GM12878 (cell line): ENCODE data around the gene SSBP3. TPM values are rescaled to one million over a fixed set of nuclear protein-coding genes. Genes with fewer than 3 reads are reported as not detected.

Experiments used
- ATAC-seq: fragments of 200-7000 bp; cut with Tn5 transposase; 3 replicates; pipeline ENCODE4 v1.9.1; 2020; ENCODE audit warnings: mild to moderate bottlenecking, moderate library complexity
- BruUV-seq: library from RNA; stranded (reverse); fragments of 400-500 nt; replicated peaks from 2 replicates; lab custom pipeline; 2021; lab: Mats Ljungman, UMichigan
- CTCF ChIA-PET: fragments of 300-600 bp; sonication (Branson Sonifier 250); formaldehyde crosslinking; extraction: SDS; loops from one replicate; lab custom pipeline; 2021; ENCODE audit warnings: inconsistent platforms; lab: Yijun Ruan, JAX
- POLR2A ChIA-PET: fragments of 350-600 bp; formaldehyde crosslinking; extraction: SDS; loops from one replicate; lab custom pipeline; 2021; ENCODE audit warnings: inconsistent platforms; lab: Charles Lee
- RAD21 ChIA-PET: fragments of 300-600 bp; sonication (Branson Sonifier 250); formaldehyde crosslinking; loops from one replicate; lab custom pipeline; 2023; ENCODE audit warnings: antibody characterized with exemption; ENCODE audit not compliant: unreplicated experiment; lab: Charles Lee
- SMC1A ChIA-PET: fragments of 300-600 bp; sonication (Branson Sonifier 250); formaldehyde crosslinking; loops from one replicate; lab custom pipeline; 2023; ENCODE audit not compliant: unreplicated experiment, uncharacterized antibody; lab: Charles Lee
- DNase-seq: peaks from one replicate; pipeline ENCODE4 v3.0.0-alpha.2; 2011; ENCODE audit warnings: low read depth, low spot score
- FAIRE-seq: peaks from 3 replicates; lab custom pipeline; 2011; peaks lifted over from hg19 to GRCh38; lab: Jason Lieb, UNC
- H2AFZ ChIP-seq: 2 replicates; pipeline ENCODE4 v1.6.0; 2011; ENCODE audit warnings: low read depth, low read length, control low read depth; ENCODE audit not compliant: control insufficient read depth
- H3K27ac ChIP-seq: 2 replicates; pipeline ENCODE4 v1.5.1; 2011; ENCODE audit warnings: control low read depth; ENCODE audit not compliant: control insufficient read depth, insufficient read depth
- H3K27me3 ChIP-seq, 2 experiments: replicated peaks in 1 of 2; 2 replicates each; pipeline versions ENCODE4 v1.6.0 to v1.6.1; 2011; ENCODE audit warnings: low read length in 1 of 2; ENCODE audit not compliant: control insufficient read depth in 2 of 2, insufficient read depth in 2 of 2
- H3K36me3 ChIP-seq, 2 experiments: 2 replicates each; pipeline ENCODE4 v1.5.1; 2011; ENCODE audit warnings: low read length in 1 of 2; ENCODE audit not compliant: control insufficient read depth in 2 of 2, insufficient read depth in 2 of 2
- H3K4me1 ChIP-seq: 2 replicates; pipeline ENCODE4 v1.6.1; 2011; ENCODE audit warnings: mild to moderate bottlenecking, low read length, moderate library complexity, mixed read lengths; ENCODE audit not compliant: control insufficient read depth, insufficient read depth
- H3K4me2 ChIP-seq: 2 replicates; pipeline ENCODE4 v1.6.0; 2011; ENCODE audit warnings: control low read depth; ENCODE audit not compliant: control insufficient read depth, insufficient read depth
- H3K4me3 ChIP-seq: fragments of 200-600 bp; sonication (generic); 2 replicates; pipeline ENCODE4 v1.5.1; 2016
- H3K79me2 ChIP-seq: 2 replicates; pipeline ENCODE4 v1.6.0; 2011; ENCODE audit warnings: low read length; ENCODE audit not compliant: control insufficient read depth, insufficient read depth
- H3K9ac ChIP-seq: 2 replicates; pipeline ENCODE4 v1.8.0; 2011; ENCODE audit warnings: low read length, control low read depth, mixed read lengths; ENCODE audit not compliant: control insufficient read depth, insufficient read depth
- H3K9me3 ChIP-seq: replicated peaks from 3 replicates; pipeline ENCODE4 v1.5.1; 2011; ENCODE audit warnings: mild to moderate bottlenecking, low read length; ENCODE audit not compliant: control insufficient read depth, insufficient read depth
- H4K20me1 ChIP-seq: 2 replicates; pipeline ENCODE4 v1.6.0; 2011; ENCODE audit not compliant: control insufficient read depth, insufficient read depth
- BMI1 ChIP-seq: fragments of 450-650 bp; IDR thresholded peaks from 2 replicates; pipeline ENCODE4 v1.6.1; 2016; ENCODE audit warnings: mild to moderate bottlenecking, moderate library complexity, borderline replicate concordance
- CREB1 ChIP-seq: IDR thresholded peaks from 2 replicates; pipeline ENCODE4 v1.6.1; 2012; ENCODE audit warnings: low read depth, mild to moderate bottlenecking, inconsistent platforms
- CTCF ChIP-seq, 3 experiments: IDR thresholded peaks in 2 of 3; conservative IDR thresholded peaks in 1 of 3; 2 replicates each; pipeline ENCODE4 v1.5.1; 2011; ENCODE audit warnings: low read depth in 3 of 3, low read length in 3 of 3, mild to moderate bottlenecking in 3 of 3, control low read depth in 2 of 3, moderate library complexity in 2 of 3, inconsistent platforms in 1 of 3, mixed read lengths in 1 of 3; ENCODE audit not compliant: control insufficient read depth in 2 of 3, insufficient read depth in 1 of 3; ENCODE audit errors: extremely low read depth in 1 of 3
- E4F1 ChIP-seq: fragments of 450-650 bp; IDR thresholded peaks from 2 replicates; pipeline ENCODE4 v1.6.1; 2018; ENCODE audit warnings: borderline replicate concordance, mild to moderate bottlenecking; ENCODE audit not compliant: partially characterized antibody
- ELK1 ChIP-seq: IDR thresholded peaks from 2 replicates; pipeline ENCODE4 v1.6.1; 2012; ENCODE audit warnings: low read depth, low read length, improper control_type of control experiment
- IKZF1 ChIP-seq: fragments of 450-650 bp; conservative IDR thresholded peaks from 2 replicates; pipeline ENCODE4 v1.6.1; 2017; ENCODE audit warnings: antibody characterized with exemption, mild to moderate bottlenecking
- MAX ChIP-seq: IDR thresholded peaks from 2 replicates; pipeline ENCODE4 v1.6.1; 2012; ENCODE audit warnings: low read depth, low read length, improper control_type of control experiment
- SIN3A ChIP-seq: IDR thresholded peaks from 2 replicates; pipeline ENCODE4 v1.6.1; 2012; ENCODE audit warnings: low read depth, low read length, improper control_type of control experiment
- ZBTB33 ChIP-seq: fragments of 450-650 bp; IDR thresholded peaks from 2 replicates; pipeline ENCODE4 v1.6.1; 2017; ENCODE audit warnings: mild to moderate bottlenecking
- ZNF592 ChIP-seq: fragments of 450-650 bp; IDR thresholded peaks from 2 replicates; pipeline ENCODE4 v1.6.1; 2017; ENCODE audit warnings: mild to moderate bottlenecking, moderate library complexity
- ZSCAN29 ChIP-seq: fragments of 450-650 bp; IDR thresholded peaks from 2 replicates; pipeline ENCODE4 v1.6.1; 2017; ENCODE audit warnings: mild to moderate bottlenecking, moderate library complexity
- WGBS: methylation state at CpG from one replicate; pipeline ENCODE4 v1.1.6; 2016; ENCODE audit warnings: low lambda C conversion rate; ENCODE audit not compliant: insufficient replicate concordance, insufficient coverage; ENCODE audit errors: missing lambda C conversion rate; 5-methylcytosine and 5-hydroxymethylcytosine counted together
- in situ Hi-C: fragments of 300-500 bp; cut with MboI; formaldehyde crosslinking; loops from 9 replicates; pipeline ENCODE4 v1.14.3; 2018; ENCODE audit warnings: mixed read lengths
- intact Hi-C: fragments of 100-400 bp; cut with micrococcal nuclease; formaldehyde crosslinking; loops from one replicate; pipeline ENCODE4 v1.14.2; 2022; ENCODE audit not compliant: unreplicated experiment
- polyA plus RNA-seq, 11 experiments: library from polyadenylated mRNA; depleted of rRNA in 4 of 11; unstranded in 6 of 11; stranded (reverse) in 5 of 11; fragments of >200 nt; fragmentation: Nextera tagmentation in 4 of 11; fragmentation: Illumina TruSeq in 1 of 11; extraction: Ambion mirVana in 4 of 11; extraction: Trizol in 1 of 11; gene quantifications; 1 replicate in 1 of 11; 2 replicates in 10 of 11; pipeline versions ENCODE4 v1.2.1 to v1.2.3, GENCODE V29; 2011 to 2016; ENCODE audit warnings: inconsistent platforms in 2 of 11, missing spikeins in 2 of 11, low read depth in 1 of 11
- total RNA-seq, 4 experiments: library from RNA; depleted of rRNA in 3 of 4; stranded (reverse); fragments of >200 nt in 3 of 4; fragmentation: Illumina TruSeq in 1 of 4; extraction: Trizol in 1 of 4; gene quantifications; 2 replicates each; pipeline versions ENCODE4 v1.2.1 to v1.2.3, GENCODE V29; 2013 to 2021

The SSBP3 gene
- total and polyA plus RNA-seq, 10 of the 15 experiments (the other 5 are each of a cell fraction or from before 2014, with no cell fraction given), result 4.1 to 51.7 (median 17.1) TPM

GRCh38 chr1:54246116-54246721, 160.0 kb downstream of the SSBP3 start:
- ATAC-seq (no peak), DNase-seq (no peak), FAIRE-seq (no peak)
- Histone ChIP-seq H2AFZ (no peak overlapping the region), H3K27ac (no peak overlapping the region), H3K4me1 (no peaks in the 10 kb centered on the region), H3K4me2 (no peak overlapping the region), H3K27me3 (no peaks in the 10 kb centered on the region), H4K20me1 (no peaks in the 10 kb centered on the region), H3K4me3 (no peak overlapping the region), H3K9ac (no peak overlapping the region), H3K9me3 (no peaks in the 10 kb centered on the region), H3K79me2 (no peaks in the 10 kb centered on the region), H3K36me3 (peaks cover 0 to 17% of the 10 kb centered on the region in 2 experiments; a peak in 3 of 4 replicates)
- TF ChIP-seq SIN3A, result no peak
- no peak for TF ChIP-seq CREB1
- TF ChIP-seq MAX, result no peak
- TF ChIP-seq ZSCAN29, result no peak
- no peak for TF ChIP-seq IKZF1
- TF ChIP-seq ELK1, result no peak
- TF ChIP-seq ZBTB33, result no peak
- no peak for TF ChIP-seq CTCF (IDR thresholded peaks at IDR 0.05 in 2 of 3, conservative IDR thresholded peaks at IDR 0.05 in 1 of 3; ENCODE audit: control insufficient read depth in 2 of 3, extremely low read depth in 1 of 3, insufficient read depth in 1 of 3, low read depth in 3 of 3, low read length in 3 of 3)
- TF ChIP-seq E4F1, result no peak
- TF ChIP-seq BMI1, result no peak
- no peak for TF ChIP-seq ZNF592
- intact Hi-C loops, result no loop called here
- ChIA-PET RAD21 (no interaction called here), POLR2A (no interaction called here), CTCF (no interaction called here), SMC1A (no interaction called here)
- BruUV-seq, result no TSS peak
- 96% methylated on average over 10 of the region's 10 CpGs for WGBS
- in situ Hi-C loops, result no loop called here
